Tibial nerve (tissue), 4 donors: ENCODE data around the gene MRPL54. TPM values are rescaled to one million over a fixed set of nuclear protein-coding genes. Genes with fewer than 3 reads are reported as not detected.

Experiments
- DNase-seq, 2 donors: peaks; one replicate each; pipeline ENCODE4 v3.0.0-alpha.2; 2019; ENCODE audit warnings: low spot score in 2 of 2
- H3K27ac ChIP-seq, 4 donors: fragments of 200-600 bp; sonication (generic) in 3 of 4; one replicate each; pipeline ENCODE4 v1.5.1; 2017 to 2019; ENCODE audit warnings: mild to moderate bottlenecking in 1 of 4
- H3K27me3 ChIP-seq, 2 donors: fragments of 200-600 bp; sonication (generic) in 1 of 2; one replicate each; pipeline versions ENCODE4 v1.5.1 to v1.6.0; 2017 to 2019
- H3K36me3 ChIP-seq, 3 donors: fragments of 200-600 bp; sonication (generic); one replicate each; pipeline ENCODE4 v1.5.1; 2018 to 2019
- H3K4me1 ChIP-seq, 4 donors: fragments of 200-600 bp; sonication (generic) in 3 of 4; one replicate each; pipeline ENCODE4 v1.5.1; 2017 to 2019
- H3K4me3 ChIP-seq, 4 donors: fragments of 200-600 bp; sonication (generic) in 3 of 4; one replicate each; pipeline ENCODE4 v1.5.1; 2017 to 2019; ENCODE audit warnings: mild to moderate bottlenecking in 1 of 4, moderate library complexity in 1 of 4
- H3K9me3 ChIP-seq, 4 donors: fragments of 200-600 bp; sonication (generic) in 3 of 4; one replicate each; pipeline ENCODE4 v1.5.1; 2017 to 2019
- EP300 ChIP-seq, 2 donors: sonication (generic); formaldehyde crosslinking; IDR thresholded peaks; one replicate each; pipeline ENCODE4 v1.6.1; 2017; ENCODE audit warnings: antibody characterized with exemption in 2 of 2, mild to moderate bottlenecking in 1 of 2
- POLR2A ChIP-seq, 2 donors: fragments of 450-650 bp; IDR thresholded peaks; one replicate each; pipeline ENCODE4 v1.6.1; 2017; ENCODE audit warnings: antibody characterized with exemption in 2 of 2, mild to moderate bottlenecking in 2 of 2, moderate library complexity in 2 of 2
- WGBS, 2 donors: methylation state at CpG; one replicate each; pipeline ENCODE4 v1.1.5; 2018; 5-methylcytosine and 5-hydroxymethylcytosine counted together
- total RNA-seq, 4 donors: library from RNA; depleted of rRNA; stranded (reverse); fragments of >200 nt; gene quantifications; one replicate each; pipeline ENCODE4 v1.1.0, GENCODE V29; 2016
- TF ChIP-seq, protein P1 (sequence below), 5 experiments: fragments of 200-600 bp in 3 of 5; fragments of 450-650 bp in 2 of 5; sonication (generic) in 3 of 5; IDR thresholded peaks; one replicate each; pipeline ENCODE4 v1.5.1; 2016 to 2019; ENCODE audit warnings: antibody characterized with exemption in 5 of 5, mild to moderate bottlenecking in 3 of 5, moderate library complexity in 2 of 5

Gene MRPL54
- total RNA-seq, 4 donors from 2014 or later, result 44.1 to 111 (median 59.2) TPM

- no peak for DNase-seq
- H3K27ac ChIP-seq, result no peak overlapping the region
- peaks cover 0 to 37% of the 10 kb centered on the region in 2 donors for H3K27me3 ChIP-seq
- H3K36me3 ChIP-seq, result no peaks in the 10 kb centered on the region
- peaks cover 0 to 14% (median 0%) of the 10 kb centered on the region in 4 donors for H3K4me1 ChIP-seq
- TF ChIP-seq EP300 (IDR thresholded peaks at IDR 0.05) (no peak), POLR2A (IDR thresholded peaks at IDR 0.05) (no peak)
- TF ChIP-seq, protein P1, sequence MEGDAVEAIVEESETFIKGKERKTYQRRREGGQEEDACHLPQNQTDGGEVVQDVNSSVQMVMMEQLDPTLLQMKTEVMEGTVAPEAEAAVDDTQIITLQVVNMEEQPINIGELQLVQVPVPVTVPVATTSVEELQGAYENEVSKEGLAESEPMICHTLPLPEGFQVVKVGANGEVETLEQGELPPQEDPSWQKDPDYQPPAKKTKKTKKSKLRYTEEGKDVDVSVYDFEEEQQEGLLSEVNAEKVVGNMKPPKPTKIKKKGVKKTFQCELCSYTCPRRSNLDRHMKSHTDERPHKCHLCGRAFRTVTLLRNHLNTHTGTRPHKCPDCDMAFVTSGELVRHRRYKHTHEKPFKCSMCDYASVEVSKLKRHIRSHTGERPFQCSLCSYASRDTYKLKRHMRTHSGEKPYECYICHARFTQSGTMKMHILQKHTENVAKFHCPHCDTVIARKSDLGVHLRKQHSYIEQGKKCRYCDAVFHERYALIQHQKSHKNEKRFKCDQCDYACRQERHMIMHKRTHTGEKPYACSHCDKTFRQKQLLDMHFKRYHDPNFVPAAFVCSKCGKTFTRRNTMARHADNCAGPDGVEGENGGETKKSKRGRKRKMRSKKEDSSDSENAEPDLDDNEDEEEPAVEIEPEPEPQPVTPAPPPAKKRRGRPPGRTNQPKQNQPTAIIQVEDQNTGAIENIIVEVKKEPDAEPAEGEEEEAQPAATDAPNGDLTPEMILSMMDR (IDR thresholded peaks at IDR 0.05), result no peak
- WGBS, 2 donors, result 89 to 93% methylated on average over 9 to 12 of the region's 13 CpGs
- no peak overlapping the region for H3K4me3 ChIP-seq
- peaks cover 3 to 37% (median 13%) of the 10 kb centered on the region in 4 donors for H3K9me3 ChIP-seq
Measured at GRCh38 chr19:3782903-3783302, 20.4 kb downstream of the MRPL54 start.

- TF ChIP-seq, protein P1 (IDR thresholded peaks at IDR 0.05), result no peak
- TF ChIP-seq EP300 (IDR thresholded peaks at IDR 0.05) (no peak), POLR2A (IDR thresholded peaks at IDR 0.05) (no peak)
- H3K4me3 ChIP-seq, result no peak overlapping the region
- WGBS, 2 donors, result 68 to 78% methylated on average over 31 to 37 of the region's 49 CpGs
- H3K36me3 ChIP-seq, result no peaks in the 10 kb centered on the region
- H3K27ac ChIP-seq, result no peak overlapping the region
- H3K4me1 ChIP-seq, result peaks cover 0 to 14% (median 0%) of the 10 kb centered on the region in 4 donors
- H3K9me3 ChIP-seq, result peaks cover 3 to 37% (median 13%) of the 10 kb centered on the region in 4 donors
- H3K27me3 ChIP-seq, result peaks cover 0 to 37% of the 10 kb centered on the region in 2 donors
- DNase-seq, result no peak
Measured at GRCh38 chr19:3783660-3784584, 21.4 kb downstream of the MRPL54 start.

- Histone ChIP-seq H3K27ac (no peak overlapping the region), H3K4me1 (peaks cover 0 to 14% (median 0%) of the 10 kb centered on the region in 4 donors), H3K36me3 (no peaks in the 10 kb centered on the region), H3K27me3 (peaks cover 0 to 37% of the 10 kb centered on the region in 2 donors), H3K4me3 (peak overlapping the region in 1 of 4 donors; percentile 35), H3K9me3 (peaks cover 3 to 33% (median 13%) of the 10 kb centered on the region in 4 donors)
- TF ChIP-seq EP300 (IDR thresholded peaks at IDR 0.05) (no peak), POLR2A (IDR thresholded peaks at IDR 0.05) (no peak)
- TF ChIP-seq, protein P1 (IDR thresholded peaks at IDR 0.05), result no peak
- WGBS, 2 donors, result 18 to 24% methylated on average over 18 to 25 of the region's 25 CpGs
- no peak for DNase-seq
Measured at GRCh38 chr19:3784607-3785450, 22.3 kb downstream of the MRPL54 start.

- 1 to 3% methylated on average over 19 to 27 of the region's 47 CpGs for WGBS, 2 donors
- no peak for DNase-seq
- TF ChIP-seq, protein P1 (IDR thresholded peaks at IDR 0.05), result no peak
- TF ChIP-seq EP300 (IDR thresholded peaks at IDR 0.05), result no peak
- no peak for TF ChIP-seq POLR2A (IDR thresholded peaks at IDR 0.05)
- Histone ChIP-seq H3K4me3 (peak overlapping the region in 2 of 4 donors; percentile 31 to 35), H3K27ac (no peak overlapping the region), H3K27me3 (peaks cover 0 to 37% of the 10 kb centered on the region in 2 donors), H3K4me1 (peaks cover 0 to 14% (median 0%) of the 10 kb centered on the region in 4 donors), H3K9me3 (peaks cover 3 to 32% (median 13%) of the 10 kb centered on the region in 4 donors), H3K36me3 (no peaks in the 10 kb centered on the region)
Measured at GRCh38 chr19:3785451-3785937, 23.0 kb downstream of the MRPL54 start.
